A549 (cell line): ENCODE data around the gene TTC28. TPM values are rescaled to one million over a fixed set of nuclear protein-coding genes. Genes with fewer than 3 reads are reported as not detected.

Experiments
- ATAC-seq, 2 experiments: fragments of 200-7000 bp in 1 of 2; fragments of >200 bp in 1 of 2; cut with Nextera tagmentation in 1 of 2; cut with Tn5 transposase in 1 of 2; 3 replicates each; pipeline versions ENCODE4 v1.8.0 to v1.9.1; 2018 to 2020; ENCODE audit warnings: mild to moderate bottlenecking in 1 of 2, moderate library complexity in 1 of 2
- CTCF ChIA-PET: fragments of 300-600 bp; sonication (Branson Sonifier 250); formaldehyde crosslinking; extraction: SDS; loops from one replicate; lab custom pipeline; 2021; ENCODE audit warnings: antibody characterized with exemption, inconsistent platforms; lab: Yijun Ruan, JAX
- POLR2A ChIA-PET: fragments of 350-600 bp; formaldehyde crosslinking; extraction: SDS; loops from one replicate; lab custom pipeline; 2021; ENCODE audit warnings: antibody characterized with exemption, inconsistent platforms; lab: Yijun Ruan, JAX
- DNase-seq, 2 experiments: peaks; one replicate each; pipeline versions ENCODE4 v3.0.0 to v3.0.0-alpha.2; 2011 to 2016; ENCODE audit warnings: low read depth in 1 of 2, low spot score in 1 of 2
- FAIRE-seq: peaks from 2 replicates; lab custom pipeline; 2011; peaks lifted over from hg19 to GRCh38; lab: Jason Lieb, UNC
- H3K27ac ChIP-seq, 2 experiments: fragments of >200 bp; sonication (Bioruptor Twin); formaldehyde crosslinking; 3 replicates each; pipeline ENCODE4 v1.5.1; 2016 to 2017
- H3K4me1 ChIP-seq: fragments of >200 bp; sonication (Bioruptor Twin); formaldehyde crosslinking; 3 replicates; pipeline ENCODE4 v1.6.1; 2016
- H3K4me2 ChIP-seq: fragments of >200 bp; sonication (Bioruptor Twin); formaldehyde crosslinking; 3 replicates; pipeline ENCODE4 v1.6.1; 2016
- H3K4me3 ChIP-seq: fragments of >200 bp; sonication (Bioruptor Twin); formaldehyde crosslinking; 3 replicates; pipeline ENCODE4 v1.5.1; 2016
- H3K9me3 ChIP-seq: fragments of >200 bp; sonication (Bioruptor Twin); formaldehyde crosslinking; 3 replicates; pipeline ENCODE4 v1.6.1; 2016
- CEBPB ChIP-seq, 2 experiments: fragments of >200 bp in 1 of 2; sonication (Bioruptor Twin) in 1 of 2; formaldehyde crosslinking in 1 of 2; IDR thresholded peaks; 2 replicates each; pipeline ENCODE4 v1.6.1; 2012 to 2016
- CHD2 ChIP-seq: fragments of 150-350 bp; IDR thresholded peaks from 2 replicates; pipeline ENCODE4 v1.6.1; 2014; ENCODE audit warnings: low read length; ENCODE audit not compliant: partially characterized antibody
- CHD4 ChIP-seq: fragments of 200-600 bp; sonication (generic); IDR thresholded peaks from 2 replicates; pipeline ENCODE4 v1.6.1; 2016; ENCODE audit warnings: antibody characterized with exemption, mild to moderate bottlenecking, borderline replicate concordance
- ESRRA ChIP-seq: fragments of 150-350 bp; IDR thresholded peaks from 2 replicates; pipeline ENCODE4 v1.6.1; 2014; ENCODE audit warnings: mild to moderate bottlenecking, low read length, borderline replicate concordance
- HOXA7 ChIP-seq: fragments of 250-450 bp; sonication (Bioruptor Pico); IDR thresholded peaks from 2 replicates; pipeline ENCODE4 v1.5.0; 2020; ENCODE audit warnings: mild to moderate bottlenecking, moderate library complexity
- HOXB13 ChIP-seq: fragments of 250-450 bp; sonication (Bioruptor Pico); IDR thresholded peaks from 2 replicates; pipeline ENCODE4 v1.5.0; 2020; ENCODE audit warnings: low read depth, mild to moderate bottlenecking, moderate library complexity
- JUN ChIP-seq, 2 experiments: fragments of >200 bp; sonication (Bioruptor Twin); formaldehyde crosslinking; IDR thresholded peaks; 2 replicates in 1 of 2; 3 replicates in 1 of 2; pipeline ENCODE4 v1.6.1; 2016 to 2017
- KDM1A ChIP-seq: fragments of 200-600 bp; sonication (generic); IDR thresholded peaks from 2 replicates; pipeline ENCODE4 v1.6.1; 2016; ENCODE audit warnings: low read depth, mild to moderate bottlenecking
- KDM5A ChIP-seq: fragments of 200-600 bp; sonication (generic); IDR thresholded peaks from 2 replicates; pipeline ENCODE4 v1.6.1; 2016; ENCODE audit warnings: antibody characterized with exemption, mild to moderate bottlenecking
- MAFK ChIP-seq: fragments of 450-650 bp; IDR thresholded peaks from 2 replicates; pipeline ENCODE4 v1.6.1; 2014; ENCODE audit not compliant: partially characterized antibody
- MAX ChIP-seq: IDR thresholded peaks from 2 replicates; pipeline ENCODE4 v1.6.1; 2012
- MAZ ChIP-seq: fragments of 150-350 bp; IDR thresholded peaks from 2 replicates; pipeline ENCODE4 v1.6.1; 2014; ENCODE audit warnings: antibody characterized with exemption, low read depth, low read length, borderline replicate concordance
- MYC ChIP-seq: IDR thresholded peaks from 2 replicates; pipeline ENCODE4 v1.6.1; 2012; ENCODE audit warnings: mild to moderate bottlenecking, inconsistent platforms, low read length, improper control_type of control experiment, borderline replicate concordance
- NR3C1 ChIP-seq: fragments of >200 bp; sonication (Bioruptor Twin); formaldehyde crosslinking; IDR thresholded peaks from 3 replicates; pipeline ENCODE4 v1.6.1; 2017
- RAD21 ChIP-seq, 2 experiments: fragments of >200 bp in 1 of 2; sonication (Bioruptor Twin) in 1 of 2; formaldehyde crosslinking in 1 of 2; IDR thresholded peaks in 1 of 2; conservative IDR thresholded peaks in 1 of 2; 2 replicates in 1 of 2; 3 replicates in 1 of 2; pipeline ENCODE4 v1.6.1; 2012 to 2018; ENCODE audit warnings: inconsistent platforms in 1 of 2
- RNF2 ChIP-seq: fragments of 200-600 bp; sonication (generic); IDR thresholded peaks from 2 replicates; pipeline ENCODE4 v1.6.1; 2016; ENCODE audit warnings: low read depth, mild to moderate bottlenecking, antibody characterized with exemption, moderate library complexity, borderline replicate concordance
- SMC3 ChIP-seq: fragments of >200 bp; sonication (Bioruptor Twin); formaldehyde crosslinking; IDR thresholded peaks from 3 replicates; pipeline ENCODE4 v1.6.1; 2018; ENCODE audit warnings: inconsistent platforms
- ZNF302 ChIP-seq: fragments of 250-450 bp; sonication (Bioruptor Pico); IDR thresholded peaks from 2 replicates; pipeline ENCODE4 v1.9.0; 2021; ENCODE audit warnings: inconsistent platforms, mild to moderate bottlenecking, moderate library complexity
- WGBS: methylation state at CpG from one replicate; pipeline ENCODE4 v1.1.6; 2017; ENCODE audit errors: missing lambda C conversion rate; 5-methylcytosine and 5-hydroxymethylcytosine counted together
- polyA plus RNA-seq, 4 experiments: library from polyadenylated mRNA; depleted of rRNA in 3 of 4; stranded (reverse); fragments of >200 nt; fragmentation: RNase III in 1 of 4; extraction: RNeasy Plus Mini Kit Qiagen cat#74134 plus additional on column Dnase treatment in 1 of 4; gene quantifications; 2 replicates in 3 of 4; 3 replicates in 1 of 4; pipeline ENCODE4 v1.2.3, GENCODE V29; 2011 to 2017
- TF ChIP-seq, protein P1 (sequence below): fragments of >200 bp; sonication (Bioruptor Twin); formaldehyde crosslinking; IDR thresholded peaks from 3 replicates; pipeline ENCODE4 v1.5.1; 2016

TTC28 gene
- polyA plus RNA-seq, 2 of the 4 experiments (the other 2 are of a cell fraction), result 2.6 to 3.8 TPM

GRCh38 chr22:28599693-28600092 is 79.9 kb downstream of the TTC28 start:
- ChIA-PET CTCF (interaction anchor here (0.8 to 3.3 kb wide), 20 partner anchors 8 to 636 kb away, joined by 3 to 79 read pairs (median 4); no protein-coding TSS in a partner anchor), POLR2A (no interaction called here)
- peaks cover 25% of the 10 kb centered on the region for H3K4me1 ChIP-seq
- TF ChIP-seq, protein P1, sequence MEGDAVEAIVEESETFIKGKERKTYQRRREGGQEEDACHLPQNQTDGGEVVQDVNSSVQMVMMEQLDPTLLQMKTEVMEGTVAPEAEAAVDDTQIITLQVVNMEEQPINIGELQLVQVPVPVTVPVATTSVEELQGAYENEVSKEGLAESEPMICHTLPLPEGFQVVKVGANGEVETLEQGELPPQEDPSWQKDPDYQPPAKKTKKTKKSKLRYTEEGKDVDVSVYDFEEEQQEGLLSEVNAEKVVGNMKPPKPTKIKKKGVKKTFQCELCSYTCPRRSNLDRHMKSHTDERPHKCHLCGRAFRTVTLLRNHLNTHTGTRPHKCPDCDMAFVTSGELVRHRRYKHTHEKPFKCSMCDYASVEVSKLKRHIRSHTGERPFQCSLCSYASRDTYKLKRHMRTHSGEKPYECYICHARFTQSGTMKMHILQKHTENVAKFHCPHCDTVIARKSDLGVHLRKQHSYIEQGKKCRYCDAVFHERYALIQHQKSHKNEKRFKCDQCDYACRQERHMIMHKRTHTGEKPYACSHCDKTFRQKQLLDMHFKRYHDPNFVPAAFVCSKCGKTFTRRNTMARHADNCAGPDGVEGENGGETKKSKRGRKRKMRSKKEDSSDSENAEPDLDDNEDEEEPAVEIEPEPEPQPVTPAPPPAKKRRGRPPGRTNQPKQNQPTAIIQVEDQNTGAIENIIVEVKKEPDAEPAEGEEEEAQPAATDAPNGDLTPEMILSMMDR, result no peak
- TF ChIP-seq KDM1A (no peak), ESRRA (no peak), MYC (no peak), SMC3 (no peak)
- 23% methylated on average over 2 of the region's 2 CpGs for WGBS
- ATAC-seq (no peak), DNase-seq (no peak), FAIRE-seq (no peak)
- H3K27ac ChIP-seq, result no peak overlapping the region
- no peak overlapping the region for H3K4me3 ChIP-seq
- no peaks in the 10 kb centered on the region for H3K9me3 ChIP-seq
- no peak overlapping the region for H3K4me2 ChIP-seq

GRCh38 chr22:28597665-28598064 is 82.0 kb downstream of the TTC28 start:
- peaks cover 29% of the 10 kb centered on the region for H3K4me1 ChIP-seq
- H3K4me3 ChIP-seq, result no peak overlapping the region
- POLR2A ChIA-PET, result no interaction called here
- ATAC-seq (no peak), DNase-seq (no peak), FAIRE-seq (no peak)
- CTCF ChIA-PET, result interaction anchor here (1.4 kb wide), 1 partner anchor 232 kb away, joined by 5 read pairs; no protein-coding TSS in a partner anchor
- no peak for TF ChIP-seq CHD4
- peak in 1 of 2 experiments; percentile 46; a peak in 2 of 4 replicates for TF ChIP-seq CEBPB (IDR thresholded peaks at IDR 0.05)
- 87% methylated on average over 3 of the region's 3 CpGs for WGBS
- no peaks in the 10 kb centered on the region for H3K9me3 ChIP-seq
- no peak overlapping the region for H3K4me2 ChIP-seq
- H3K27ac ChIP-seq, result no peak overlapping the region

- Histone ChIP-seq H3K4me1 (peaks cover 29% of the 10 kb centered on the region), H3K27ac (no peak overlapping the region), H3K4me3 (no peak overlapping the region), H3K4me2 (peak overlapping the region; percentile 50), H3K9me3 (no peaks in the 10 kb centered on the region)
- CTCF ChIA-PET, result interaction anchor here (0.6 to 4.4 kb wide), 5 partner anchors 225 to 588 kb away, joined by 3 to 31 read pairs (median 12); no protein-coding TSS in a partner anchor
- whole genome bisulfite sequencing, result 4% methylated on average over 4 of the region's 4 CpGs
- DNase-seq, result peak; percentile 9 to 61
- FAIRE-seq, result no peak
- POLR2A ChIA-PET, result no interaction called here
- peak; percentile 92 to 95 for ATAC-seq
- TF ChIP-seq RAD21 (conservative IDR thresholded peaks at IDR 0.05 in 1 of 2, IDR thresholded peaks at IDR 0.05 in 1 of 2) (peak; percentile 87 to 91), HOXA7 (CRISPR knock-in tag) (no peak), SMC3 (peak; percentile 93)
- TF ChIP-seq, protein P1, result peak; percentile 76
- TF ChIP-seq, all 56 proteins: peak for 3
Measured at GRCh38 chr22:28594797-28595462, 84.7 kb downstream of the TTC28 start.

DNA sequence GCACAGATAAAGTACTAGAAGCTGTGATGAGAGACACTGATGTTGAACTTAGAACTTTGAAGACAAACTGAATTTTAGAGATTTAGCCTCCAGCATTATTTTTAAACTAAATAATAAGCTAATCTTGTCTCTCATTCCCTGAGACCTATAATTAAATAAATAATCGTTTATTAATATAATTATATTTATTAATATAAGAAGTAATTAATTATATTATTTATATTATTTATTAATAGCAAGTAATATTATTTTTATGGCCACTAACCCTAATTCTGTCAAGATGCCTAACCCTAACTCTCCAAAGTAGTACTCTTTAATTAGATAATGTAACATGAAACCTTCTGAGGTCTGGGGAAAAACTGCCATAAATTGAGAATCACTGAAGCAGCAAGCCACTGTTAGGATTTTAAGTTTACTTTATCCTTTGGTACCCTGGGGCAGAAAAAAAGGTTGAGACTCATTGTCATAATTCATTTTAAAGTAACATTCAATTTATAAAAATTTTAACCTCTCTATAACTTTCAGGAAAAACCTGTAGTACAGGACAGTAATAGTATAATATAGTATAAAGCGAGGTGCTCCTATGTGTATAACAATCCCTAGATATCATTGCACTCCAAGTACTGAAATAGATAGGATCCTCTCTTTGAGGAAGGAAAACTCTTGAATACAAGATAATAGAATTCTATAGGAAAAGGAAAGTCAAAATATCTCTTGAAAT is 85.4 kb downstream of the TTC28 start:
- POLR2A ChIA-PET, result no interaction called here
- FAIRE-seq (no peak), ATAC-seq (peak; percentile 56 to 61; a peak in 3 of 6 replicates), DNase-seq (no peak)
- H3K9me3 ChIP-seq, result no peaks in the 10 kb centered on the region
- H3K4me3 ChIP-seq, result no peak overlapping the region
- CTCF ChIA-PET, result interaction anchor here (1.0 to 4.4 kb wide), 6 partner anchors 11 to 574 kb away, joined by 3 to 31 read pairs (median 6); no protein-coding TSS in a partner anchor
- WGBS, result 48% methylated on average over 2 of the region's 2 CpGs
- no peak for TF ChIP-seq MAX
- no peak for TF ChIP-seq MAZ
- no peak for TF ChIP-seq CHD4
- TF ChIP-seq ZNF302 (CRISPR knock-in tag), result no peak
- TF ChIP-seq MAFK, result no peak
- TF ChIP-seq HOXB13 (CRISPR knock-in tag), result no peak
- TF ChIP-seq NR3C1, result no peak
- TF ChIP-seq CHD2, result no peak
- no peak for TF ChIP-seq KDM5A
- no peak for TF ChIP-seq JUN (IDR thresholded peaks at IDR 0.05)
- no peak for TF ChIP-seq SMC3
- no peak for TF ChIP-seq RNF2
- TF ChIP-seq HOXA7 (CRISPR knock-in tag), result no peak
- H3K4me1 ChIP-seq, result peaks cover 29% of the 10 kb centered on the region
- H3K27ac ChIP-seq, result 0 out of 6 replicates have a peak overlapping the region, but pooled peaks of 1 of the 2 experiments have one; percentile 12
- peak overlapping the region; percentile 8; the same call in 1 of the 3 replicates for H3K4me2 ChIP-seq
